Neuronal stem cell (in vitro differentiated cells): ENCODE data around the gene DGKB.
A peak's percentile ranks its signal among the peaks of the same experiment; 100 is the strongest.

Experiments
- DNase-seq: peaks from one replicate; pipeline ENCODE4 v3.0.0-alpha.2; 2013; ENCODE audit warnings: low spot score
- H2AFZ ChIP-seq: one replicate; pipeline ENCODE4 v1.6.1; 2013; ENCODE audit warnings: mild to moderate bottlenecking, low read length, inconsistent platforms
- H2AK5ac ChIP-seq: 2 replicates; pipeline ENCODE4 v1.6.1; 2013; ENCODE audit warnings: low read depth, mild to moderate bottlenecking, inconsistent platforms, low read length, moderate library complexity, mixed read lengths
- H2BK120ac ChIP-seq: 2 replicates; pipeline ENCODE4 v1.6.1; 2013; ENCODE audit warnings: low read depth, mild to moderate bottlenecking, inconsistent platforms, low read length, moderate library complexity, mixed read lengths
- H2BK12ac ChIP-seq: one replicate; pipeline ENCODE4 v1.6.1; 2013; ENCODE audit warnings: low read length, inconsistent platforms
- H2BK15ac ChIP-seq: 2 replicates; pipeline ENCODE4 v1.6.1; 2013; ENCODE audit warnings: mild to moderate bottlenecking, low read length, inconsistent platforms, mixed read lengths
- H2BK5ac ChIP-seq: one replicate; pipeline ENCODE4 v1.6.1; 2013; ENCODE audit warnings: inconsistent platforms, mild to moderate bottlenecking, low read length, moderate library complexity
- H3K14ac ChIP-seq: one replicate; pipeline ENCODE4 v1.6.1; 2013; ENCODE audit warnings: low read length, inconsistent platforms
- H3K18ac ChIP-seq: 2 replicates; pipeline ENCODE4 v1.6.1; 2013; ENCODE audit warnings: low read length, inconsistent platforms
- H3K23ac ChIP-seq: 2 replicates; pipeline ENCODE4 v1.6.1; 2013; ENCODE audit warnings: low read depth, mild to moderate bottlenecking, mixed read lengths, low read length, inconsistent platforms; ENCODE audit not compliant: poor library complexity
- H3K27ac ChIP-seq: replicated peaks from 3 replicates; pipeline ENCODE4 v1.5.1; 2013; ENCODE audit warnings: low read length, inconsistent platforms
- H3K27me3 ChIP-seq, 3 experiments: 2 replicates each; pipeline ENCODE4 v1.6.1; 2013; ENCODE audit warnings: low read length in 3 of 3, mild to moderate bottlenecking in 2 of 3, inconsistent platforms in 1 of 3, low read depth in 1 of 3, mixed read lengths in 1 of 3, moderate library complexity in 1 of 3; ENCODE audit not compliant: control insufficient read depth in 3 of 3, insufficient read depth in 3 of 3
- H3K36me3 ChIP-seq, 2 donors: replicated peaks in 1 of 2; 2 replicates each; pipeline ENCODE4 v1.6.1; 2013; ENCODE audit warnings: low read length in 2 of 2; ENCODE audit not compliant: control insufficient read depth in 2 of 2, insufficient read depth in 2 of 2
- H3K4ac ChIP-seq: 2 replicates; pipeline ENCODE4 v1.6.1; 2013; ENCODE audit warnings: inconsistent platforms, mild to moderate bottlenecking, low read length, moderate library complexity
- H3K4me1 ChIP-seq, 2 donors: 1 replicate in 1 of 2; 2 replicates in 1 of 2; pipeline ENCODE4 v1.6.1; 2013; ENCODE audit warnings: low read length in 2 of 2, low read depth in 1 of 2; ENCODE audit not compliant: control insufficient read depth in 2 of 2, insufficient read depth in 1 of 2
- H3K4me2 ChIP-seq: one replicate; pipeline ENCODE4 v1.6.1; 2013; ENCODE audit warnings: mild to moderate bottlenecking, low read length, inconsistent platforms; ENCODE audit not compliant: insufficient read depth, poor library complexity, severe bottlenecking
- H3K4me3 ChIP-seq, 2 donors: 2 replicates each; pipeline ENCODE4 v1.5.1; 2013; ENCODE audit warnings: low read length in 2 of 2, mild to moderate bottlenecking in 2 of 2, inconsistent platforms in 1 of 2, moderate library complexity in 1 of 2
- H3K79me1 ChIP-seq: one replicate; pipeline ENCODE4 v1.6.1; 2013; ENCODE audit warnings: low read depth, mild to moderate bottlenecking, inconsistent platforms, low read length, moderate library complexity
- H3K9ac ChIP-seq: one replicate; pipeline ENCODE4 v1.6.1; 2013; ENCODE audit warnings: mild to moderate bottlenecking, low read depth, low read length, inconsistent platforms; ENCODE audit not compliant: poor library complexity
- H3K9me3 ChIP-seq, 2 donors: replicated peaks in 1 of 2; 2 replicates each; pipeline versions ENCODE3 to v1.6.1; 2013; ENCODE audit warnings: low read length in 2 of 2, mild to moderate bottlenecking in 2 of 2, inconsistent platforms in 1 of 2, low read depth in 1 of 2, mixed read lengths in 1 of 2, moderate library complexity in 1 of 2; ENCODE audit not compliant: control insufficient read depth in 2 of 2, insufficient read depth in 1 of 2
- H4K8ac ChIP-seq: one replicate; pipeline ENCODE4 v1.6.1; 2013; ENCODE audit warnings: low read depth, mild to moderate bottlenecking, inconsistent platforms, low read length, moderate library complexity
- H4K91ac ChIP-seq: one replicate; pipeline ENCODE4 v1.6.1; 2013; ENCODE audit warnings: low read length, low read depth, mild to moderate bottlenecking, inconsistent platforms; ENCODE audit not compliant: poor library complexity
- WGBS, 2 donors: extraction: QIAGEN DNeasy Blood & Tissue Kit; methylation state at CpG; one replicate each; pipeline ENCODE4 v1.1.7; 2013; ENCODE audit warnings: missing lambda C conversion rate in 2 of 2, mixed read lengths in 1 of 2; ENCODE audit not compliant: insufficient read length in 2 of 2, insufficient replicate concordance in 1 of 2; ENCODE audit errors: extremely low coverage in 2 of 2; 5-methylcytosine and 5-hydroxymethylcytosine counted together

Gene DGKB

DNA sequence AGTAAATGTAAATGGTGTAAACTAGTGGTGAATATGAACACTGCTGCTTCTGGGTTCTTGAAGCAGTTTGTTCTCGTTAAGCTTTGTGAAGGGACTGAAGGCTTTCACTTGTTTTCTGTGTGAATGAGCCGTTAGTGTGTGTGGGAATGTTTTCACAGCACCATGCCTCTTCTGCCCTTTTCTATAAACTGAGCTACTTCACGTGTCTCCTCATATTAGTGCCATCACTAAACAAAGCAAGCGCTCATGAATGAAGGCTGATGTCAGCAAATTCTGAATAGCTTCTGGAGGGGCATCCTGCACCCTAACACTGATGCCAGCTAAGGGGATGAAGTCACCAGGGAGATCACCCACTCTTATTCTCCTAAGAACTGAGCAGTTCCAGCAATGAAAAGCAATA lies 707.5 kb downstream of the DGKB start:
- no peak for DNase-seq
- no peaks in the 10 kb centered on the region for H3K36me3 ChIP-seq

DNA sequence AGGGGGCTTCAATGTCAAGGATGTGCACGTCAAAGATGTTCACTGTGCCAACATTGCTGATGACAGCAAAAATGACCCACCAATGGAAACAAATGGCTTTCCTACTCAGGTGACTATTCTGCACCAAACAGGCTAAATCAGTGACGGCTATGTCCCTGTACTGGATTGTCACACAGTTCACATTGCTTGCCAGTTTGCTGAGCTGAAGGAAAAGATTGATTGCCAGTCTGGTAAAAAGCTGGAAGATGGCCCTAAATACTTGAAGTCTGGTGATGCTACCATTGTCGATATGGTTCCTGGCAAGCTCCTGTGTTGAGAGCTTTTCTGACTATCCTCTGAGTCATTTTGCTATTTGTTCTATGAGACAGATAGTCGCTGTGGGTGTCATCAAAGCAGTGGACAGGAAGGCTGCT lies 710.9 kb downstream of the DGKB start:
- Histone ChIP-seq H3K4me1 (peaks cover 0 to 3% of the 10 kb centered on the region in 2 donors), H4K91ac (no peak overlapping the region), H3K4me2 (no peak overlapping the region), H3K23ac (no peak overlapping the region), H3K9me3 (no peaks in the 10 kb centered on the region), H3K36me3 (no peaks in the 10 kb centered on the region), H3K79me1 (no peaks in the 10 kb centered on the region), H3K27ac (no peak overlapping the region), H2AK5ac (no peak overlapping the region), H3K14ac (no peak overlapping the region), H2AFZ (no peak overlapping the region), H2BK120ac (no peak overlapping the region), H2BK5ac (no peak overlapping the region), H3K4me3 (no peak overlapping the region), H3K4ac (no peak overlapping the region), H3K27me3 (no peaks in the 10 kb centered on the region), H3K9ac (no peak overlapping the region), H4K8ac (no peak overlapping the region), H2BK15ac (no peak overlapping the region), H2BK12ac (no peak overlapping the region), H3K18ac (no peak overlapping the region)
- no peak for DNase-seq
- WGBS, 2 donors, result no CpG with 5 or more reads among the region's 4 CpGs

More for the DNA sequence above, 707.5 kb downstream of the DGKB start:
- Histone ChIP-seq H2AK5ac (no peak overlapping the region), H4K91ac (no peak overlapping the region), H3K9ac (no peak overlapping the region), H2BK12ac (no peak overlapping the region), H2BK15ac (no peak overlapping the region), H3K23ac (no peak overlapping the region), H3K4ac (no peak overlapping the region), H3K4me2 (no peak overlapping the region), H3K27me3 (no peaks in the 10 kb centered on the region), H2BK120ac (no peak overlapping the region), H3K79me1 (no peaks in the 10 kb centered on the region), H3K18ac (no peak overlapping the region), H3K9me3 (peaks cover 0 to 4% of the 10 kb centered on the region in 2 donors), H3K27ac (no peak overlapping the region), H2AFZ (peak overlapping the region; percentile 53), H3K4me3 (no peak overlapping the region), H3K14ac (no peak overlapping the region), H4K8ac (no peak overlapping the region), H3K4me1 (peaks cover 0 to 3% of the 10 kb centered on the region in 2 donors), H2BK5ac (no peak overlapping the region)
- no CpG with 5 or more reads among the region's 4 CpGs for WGBS, 2 donors

DNA sequence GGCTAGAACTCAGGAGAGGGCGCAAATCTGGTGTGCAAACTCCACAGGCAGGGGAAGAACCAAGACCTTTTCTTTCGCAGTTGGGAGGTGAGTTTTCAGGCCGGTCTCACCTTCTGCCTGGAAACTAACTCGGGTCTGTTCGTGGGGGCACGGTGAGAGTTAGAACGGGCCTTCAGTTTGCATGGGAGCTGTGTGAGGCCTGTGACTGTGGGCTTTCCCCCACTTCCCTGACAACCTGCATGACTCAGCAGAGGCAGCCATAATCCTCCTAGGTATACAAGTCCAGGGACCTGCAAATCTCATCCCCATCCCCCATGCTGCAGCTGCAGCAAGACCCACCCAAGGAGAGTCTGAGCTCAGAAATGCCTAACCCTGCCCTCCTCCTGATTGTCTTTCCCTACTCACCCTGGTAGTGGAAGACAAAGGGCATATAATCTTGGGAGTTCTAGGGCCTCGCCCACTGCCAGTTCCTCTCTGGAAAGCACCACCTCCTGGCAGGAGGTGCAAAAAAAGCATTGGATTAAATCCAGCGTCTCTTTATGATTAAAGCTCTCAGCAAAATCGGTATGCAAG lies 718.2 kb downstream of the DGKB start:
- H3K4me1 ChIP-seq, result no peaks in the 10 kb centered on the region
- H3K18ac ChIP-seq, result no peak overlapping the region

DNA sequence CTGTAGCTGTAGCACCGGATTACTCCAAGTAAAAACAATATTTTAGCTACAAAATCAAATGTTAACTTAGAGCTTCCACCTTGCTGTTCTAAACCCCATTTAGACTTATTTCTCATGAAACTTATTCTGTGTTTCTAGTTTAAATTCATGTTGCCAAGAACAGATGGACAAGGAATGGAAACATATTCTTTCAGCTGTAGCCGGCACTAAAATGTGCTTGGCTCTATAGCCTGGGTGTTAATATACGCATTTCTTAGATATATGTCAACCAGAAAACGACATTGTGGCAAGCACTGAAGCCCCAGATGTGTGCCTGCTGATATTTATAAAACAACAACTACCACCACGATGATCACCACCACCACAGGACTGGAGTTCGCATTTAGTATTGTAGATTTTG lies 722.8 kb downstream of the DGKB start:
- Histone ChIP-seq H2BK15ac (no peak overlapping the region), H3K23ac (no peak overlapping the region), H3K9ac (no peak overlapping the region), H2AFZ (no peak overlapping the region), H3K36me3 (no peaks in the 10 kb centered on the region), H3K14ac (no peak overlapping the region), H3K79me1 (no peaks in the 10 kb centered on the region), H2BK120ac (no peak overlapping the region), H3K27me3 (no peaks in the 10 kb centered on the region), H3K9me3 (no peaks in the 10 kb centered on the region), H3K4ac (no peak overlapping the region), H3K18ac (no peak overlapping the region), H2BK5ac (no peak overlapping the region), H2AK5ac (no peak overlapping the region), H4K91ac (no peak overlapping the region), H3K4me3 (no peak overlapping the region), H3K4me1 (no peaks in the 10 kb centered on the region), H3K27ac (no peak overlapping the region), H3K4me2 (no peak overlapping the region), H2BK12ac (no peak overlapping the region), H4K8ac (no peak overlapping the region)
- no peak for DNase-seq
- no CpG with 5 or more reads among the region's 6 CpGs for WGBS, 2 donors

More for the DNA sequence above, 718.2 kb downstream of the DGKB start:
- H3K27ac ChIP-seq, result no peak overlapping the region
- H3K79me1 ChIP-seq, result no peaks in the 10 kb centered on the region
- no CpG with 5 or more reads among the region's 10 CpGs for WGBS, 2 donors
- H3K23ac ChIP-seq, result no peak overlapping the region
- no peaks in the 10 kb centered on the region for H3K36me3 ChIP-seq
- H3K4me3 ChIP-seq, result no peak overlapping the region
- peak overlapping the region; percentile 6 for H2BK15ac ChIP-seq
- no peak overlapping the region for H3K4ac ChIP-seq
- no peak overlapping the region for H2AK5ac ChIP-seq
- no peak overlapping the region for H3K4me2 ChIP-seq
- DNase-seq, result no peak
- H4K8ac ChIP-seq, result no peak overlapping the region
- no peaks in the 10 kb centered on the region for H3K9me3 ChIP-seq
- H3K9ac ChIP-seq, result no peak overlapping the region
- no peak overlapping the region for H2BK120ac ChIP-seq
- H3K14ac ChIP-seq, result no peak overlapping the region
- no peak overlapping the region for H4K91ac ChIP-seq
- no peak overlapping the region for H2BK12ac ChIP-seq
- H2AFZ ChIP-seq, result peak overlapping the region; percentile 26
- H2BK5ac ChIP-seq, result no peak overlapping the region
- H3K27me3 ChIP-seq, result no peaks in the 10 kb centered on the region
